NT2/D1 (cell line): ENCODE results near the gene KRT76.

Experiments
- YY1 ChIP-seq: IDR thresholded peaks from 2 replicates; pipeline ENCODE4 v1.6.1; 2011; ENCODE audit not compliant: insufficient read length, insufficient read depth
- ZNF274 ChIP-seq: IDR thresholded peaks from 2 replicates; pipeline ENCODE4 v1.6.1; 2011; ENCODE audit warnings: mild to moderate bottlenecking, low read depth, low read length

DNA sequence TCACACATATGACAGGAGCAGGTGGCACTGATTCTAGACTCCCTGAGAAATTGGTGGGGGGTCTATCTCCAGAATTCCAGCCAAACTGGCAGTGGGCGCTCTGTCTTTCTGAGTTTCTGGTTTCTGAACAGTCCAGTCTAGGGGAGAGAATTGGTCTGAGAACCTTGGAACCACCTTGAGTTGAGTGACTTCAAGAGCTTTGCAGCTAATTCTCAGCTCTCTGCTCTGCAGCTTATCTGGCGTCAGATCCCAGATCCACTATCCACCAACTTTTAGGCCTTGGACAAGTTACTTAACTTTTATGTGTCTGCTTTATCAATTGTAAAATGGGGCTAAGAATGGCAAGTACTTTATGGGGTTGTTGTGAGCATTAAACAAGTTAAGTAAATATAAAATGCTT, 1.7 kb upstream of the KRT76 start:
- TF ChIP-seq YY1 (no peak), ZNF274 (no peak)
